HepG2 (cell line): ENCODE measurements around the gene PXK. TPM values are rescaled to one million over a fixed set of nuclear protein-coding genes. Genes with fewer than 3 reads are reported as not detected.

ENCODE experiments used
- CREM ChIP-seq, 2 experiments: sonication (generic) in 1 of 2; formaldehyde crosslinking in 1 of 2; IDR thresholded peaks; 2 replicates each; pipeline versions ENCODE4 v1.4.0 to v1.6.1; 2016 to 2020; ENCODE audit warnings: antibody characterized with exemption in 1 of 2, mild to moderate bottlenecking in 1 of 2, missing genetic modification reagents in 1 of 2
- FOSL2 ChIP-seq: sonication (generic); formaldehyde crosslinking; IDR thresholded peaks from 2 replicates; pipeline ENCODE4 v1.4.0; 2020; ENCODE audit warnings: missing genetic modification reagents
- FOXA3 ChIP-seq: IDR thresholded peaks from 2 replicates; pipeline ENCODE4 v1.6.1; 2016; ENCODE audit warnings: missing genetic modification reagents, missing compliant biosample characterization
- FOXK1 ChIP-seq: sonication (generic); formaldehyde crosslinking; IDR thresholded peaks from 2 replicates; pipeline ENCODE4 v1.4.0; 2020; ENCODE audit warnings: low read depth, missing genetic modification reagents, borderline replicate concordance
- IKZF4 ChIP-seq: sonication (generic); formaldehyde crosslinking; IDR thresholded peaks from 2 replicates; pipeline ENCODE4 v1.5.1; 2020; ENCODE audit warnings: borderline replicate concordance, mild to moderate bottlenecking, low read depth, missing genetic modification reagents; ENCODE audit errors: not compliant biosample characterization
- MIER3 ChIP-seq: IDR thresholded peaks from 2 replicates; pipeline ENCODE4 v1.6.1; 2016; ENCODE audit warnings: missing compliant biosample characterization, borderline replicate concordance
- MTF1 ChIP-seq: sonication (generic); formaldehyde crosslinking; IDR thresholded peaks from 2 replicates; pipeline ENCODE4 v1.5.0; 2020; ENCODE audit warnings: missing genetic modification reagents
- PBX2 ChIP-seq: IDR thresholded peaks from 2 replicates; pipeline ENCODE4 v1.6.1; 2016; ENCODE audit warnings: control low read depth
- PRMT3 ChIP-seq: sonication (generic); formaldehyde crosslinking; IDR thresholded peaks from 2 replicates; pipeline ENCODE4 v1.8.1; 2022; ENCODE audit warnings: low read depth, mild to moderate bottlenecking, moderate library complexity, missing genetic modification reagents, borderline replicate concordance
- RCOR2 ChIP-seq: IDR thresholded peaks from 2 replicates; pipeline ENCODE4 v1.6.1; 2016; ENCODE audit warnings: missing biosample characterization, missing genetic modification reagents
- SOX13 ChIP-seq, 3 experiments: fragments of 450-650 bp in 1 of 3; sonication (generic) in 1 of 3; formaldehyde crosslinking in 1 of 3; IDR thresholded peaks in 2 of 3; conservative IDR thresholded peaks in 1 of 3; 2 replicates each; pipeline versions ENCODE4 v1.5.0 to v1.6.1; 2016 to 2020; ENCODE audit warnings: antibody characterized with exemption in 1 of 3, mild to moderate bottlenecking in 1 of 3, missing compliant biosample characterization in 1 of 3, missing genetic modification reagents in 1 of 3, moderate library complexity in 1 of 3
- STAT5B ChIP-seq: sonication (generic); formaldehyde crosslinking; IDR thresholded peaks from 2 replicates; pipeline ENCODE4 v1.4.0; 2020; ENCODE audit warnings: missing genetic modification reagents
- TMF1 ChIP-seq: sonication (generic); formaldehyde crosslinking; IDR thresholded peaks from 2 replicates; pipeline ENCODE4 v1.8.1; 2022; ENCODE audit warnings: low read depth, missing genetic modification reagents
- TSC22D2 ChIP-seq: sonication (generic); formaldehyde crosslinking; IDR thresholded peaks from 2 replicates; pipeline ENCODE4 v1.5.1; 2020; ENCODE audit warnings: missing genetic modification reagents, mild to moderate bottlenecking, borderline replicate concordance
- ZNF20 ChIP-seq: sonication (generic); formaldehyde crosslinking; IDR thresholded peaks from 2 replicates; pipeline ENCODE4 v1.4.0; 2020; ENCODE audit warnings: mild to moderate bottlenecking, moderate library complexity, missing genetic modification reagents
- ZNF331 ChIP-seq: sonication (generic); formaldehyde crosslinking; IDR thresholded peaks from 2 replicates; pipeline ENCODE4 v1.4.0; 2020; ENCODE audit warnings: missing genetic modification reagents
- ZNF337 ChIP-seq: sonication (generic); formaldehyde crosslinking; IDR thresholded peaks from 2 replicates; pipeline ENCODE4 v1.5.1; 2020; ENCODE audit warnings: missing genetic modification reagents, low read depth, mild to moderate bottlenecking, borderline replicate concordance
- ZNF781 ChIP-seq: sonication (generic); formaldehyde crosslinking; IDR thresholded peaks from 2 replicates; pipeline ENCODE4 v1.5.1; 2020; ENCODE audit warnings: borderline replicate concordance, mild to moderate bottlenecking, missing genetic modification reagents; ENCODE audit errors: not compliant biosample characterization
- ZNF839 ChIP-seq: sonication (generic); formaldehyde crosslinking; IDR thresholded peaks from 2 replicates; pipeline ENCODE4 v1.4.0; 2020; ENCODE audit warnings: missing genetic modification reagents, mild to moderate bottlenecking, borderline replicate concordance
- polyA plus RNA-seq, 8 experiments: library from polyadenylated mRNA; depleted of rRNA in 3 of 8; stranded (reverse) in 7 of 8; unstranded in 1 of 8; fragments of >200 nt; fragmentation: Illumina TruSeq in 4 of 8; extraction: Trizol in 4 of 8; gene quantifications; 2 replicates each; pipeline versions ENCODE4 v1.2.1 to v1.2.3, GENCODE V29; 2011 to 2016; ENCODE audit warnings: low read depth in 4 of 8, missing spikeins in 1 of 8, mixed read lengths in 1 of 8; ENCODE audit not compliant: insufficient read depth in 1 of 8
- total RNA-seq, 5 experiments: library from RNA; depleted of rRNA; stranded (reverse); fragments of >200 nt; fragmentation: Illumina TruSeq; extraction: Trizol; gene quantifications; 2 replicates each; pipeline ENCODE4 v1.2.3, GENCODE V29; 2016; ENCODE audit warnings: low read depth in 1 of 5
- TF ChIP-seq, protein P1 (sequence below): sonication (generic); formaldehyde crosslinking; IDR thresholded peaks from 2 replicates; pipeline ENCODE4 v1.5.1; 2020; ENCODE audit warnings: missing genetic modification reagents, mild to moderate bottlenecking, borderline replicate concordance
- TF ChIP-seq, protein P2 (sequence below): sonication (generic); formaldehyde crosslinking; IDR thresholded peaks from 2 replicates; pipeline ENCODE4 v1.4.0; 2020; ENCODE audit warnings: missing genetic modification reagents

Gene PXK
- total and polyA plus RNA-seq, 2 of the 13 experiments (the other 11 are each of a cell fraction or from before 2014, with no cell fraction given): 6.4 to 18.6 TPM

DNA sequence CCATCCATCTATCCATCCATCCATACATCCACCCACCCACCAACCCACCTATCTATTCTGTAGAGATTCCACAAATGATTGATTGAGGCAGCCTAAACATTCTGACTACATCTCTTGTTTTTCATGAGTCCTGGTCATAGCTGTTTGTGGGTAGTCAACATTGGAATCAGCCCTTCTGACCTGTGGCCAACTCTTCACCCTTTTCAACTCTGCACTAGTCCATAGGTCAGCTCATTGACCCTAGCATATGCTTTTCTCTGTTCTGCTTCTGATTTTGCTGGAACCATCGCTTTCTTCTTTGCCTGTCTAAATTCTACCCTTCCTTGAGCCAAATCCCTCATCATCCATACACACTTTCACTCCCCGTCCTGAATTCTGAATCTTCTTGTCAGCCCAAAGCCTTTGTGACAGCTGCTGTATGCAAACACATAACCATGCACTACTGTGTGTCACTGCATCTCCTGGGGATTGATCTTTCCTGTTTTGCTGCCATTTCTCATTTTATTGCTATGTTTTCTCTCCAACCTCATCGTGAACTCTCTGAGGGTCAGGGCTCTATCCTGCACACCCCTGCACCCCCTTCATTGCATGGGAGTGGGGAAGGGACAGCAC lies 142.4 kb downstream of the PXK start (continued):
- TF ChIP-seq ZNF781 (CRISPR knock-in tag): no peak
- TF ChIP-seq ZNF331 (CRISPR knock-in tag): 0 out of 2 replicates have a peak, but pooled peaks have one; percentile 24
- 0 out of 2 replicates have a peak, but pooled peaks have one; percentile 5 for TF ChIP-seq FOSL2 (CRISPR knock-in tag)
- TF ChIP-seq TMF1 (CRISPR knock-in tag): no peak
- TF ChIP-seq, protein P1, sequence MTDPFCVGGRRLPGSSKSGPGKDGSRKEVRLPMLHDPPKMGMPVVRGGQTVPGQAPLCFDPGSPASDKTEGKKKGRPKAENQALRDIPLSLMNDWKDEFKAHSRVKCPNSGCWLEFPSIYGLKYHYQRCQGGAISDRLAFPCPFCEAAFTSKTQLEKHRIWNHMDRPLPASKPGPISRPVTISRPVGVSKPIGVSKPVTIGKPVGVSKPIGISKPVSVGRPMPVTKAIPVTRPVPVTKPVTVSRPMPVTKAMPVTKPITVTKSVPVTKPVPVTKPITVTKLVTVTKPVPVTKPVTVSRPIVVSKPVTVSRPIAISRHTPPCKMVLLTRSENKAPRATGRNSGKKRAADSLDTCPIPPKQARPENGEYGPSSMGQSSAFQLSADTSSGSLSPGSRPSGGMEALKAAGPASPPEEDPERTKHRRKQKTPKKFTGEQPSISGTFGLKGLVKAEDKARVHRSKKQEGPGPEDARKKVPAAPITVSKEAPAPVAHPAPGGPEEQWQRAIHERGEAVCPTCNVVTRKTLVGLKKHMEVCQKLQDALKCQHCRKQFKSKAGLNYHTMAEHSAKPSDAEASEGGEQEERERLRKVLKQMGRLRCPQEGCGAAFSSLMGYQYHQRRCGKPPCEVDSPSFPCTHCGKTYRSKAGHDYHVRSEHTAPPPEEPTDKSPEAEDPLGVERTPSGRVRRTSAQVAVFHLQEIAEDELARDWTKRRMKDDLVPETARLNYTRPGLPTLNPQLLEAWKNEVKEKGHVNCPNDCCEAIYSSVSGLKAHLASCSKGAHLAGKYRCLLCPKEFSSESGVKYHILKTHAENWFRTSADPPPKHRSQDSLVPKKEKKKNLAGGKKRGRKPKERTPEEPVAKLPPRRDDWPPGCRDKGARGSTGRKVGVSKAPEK: no peak
- 0 out of 2 replicates have a peak, but pooled peaks have one; percentile 38 for TF ChIP-seq PBX2 (CRISPR knock-in tag)
- TF ChIP-seq FOXK1 (CRISPR knock-in tag): peak; percentile 41; the same call in 1 of the 2 replicates
- peak; percentile 37; the same call in 1 of the 2 replicates for TF ChIP-seq CREM (IDR thresholded peaks at IDR 0.05)
- TF ChIP-seq CREM (CRISPR knock-in tag; IDR thresholded peaks at IDR 0.05): no peak
- TF ChIP-seq MTF1 (CRISPR knock-in tag): no peak
- peak; percentile 60; the same call in 1 of the 2 replicates for TF ChIP-seq RCOR2 (CRISPR knock-in tag)
- no peak for TF ChIP-seq PRMT3
- TF ChIP-seq MIER3 (CRISPR knock-in tag): no peak
- no peak for TF ChIP-seq STAT5B
- TF ChIP-seq SOX13 (IDR thresholded peaks at IDR 0.05): no peak
- no peak; a peak in 1 of 4 replicates for TF ChIP-seq SOX13 (CRISPR knock-in tag; conservative IDR thresholded peaks at IDR 0.05 in 1 of 2, IDR thresholded peaks at IDR 0.05 in 1 of 2)
- peak; percentile 54; the same call in 1 of the 2 replicates for TF ChIP-seq ZNF337 (CRISPR knock-in tag)
- TF ChIP-seq IKZF4 (CRISPR knock-in tag): no peak
- TF ChIP-seq, protein P2, sequence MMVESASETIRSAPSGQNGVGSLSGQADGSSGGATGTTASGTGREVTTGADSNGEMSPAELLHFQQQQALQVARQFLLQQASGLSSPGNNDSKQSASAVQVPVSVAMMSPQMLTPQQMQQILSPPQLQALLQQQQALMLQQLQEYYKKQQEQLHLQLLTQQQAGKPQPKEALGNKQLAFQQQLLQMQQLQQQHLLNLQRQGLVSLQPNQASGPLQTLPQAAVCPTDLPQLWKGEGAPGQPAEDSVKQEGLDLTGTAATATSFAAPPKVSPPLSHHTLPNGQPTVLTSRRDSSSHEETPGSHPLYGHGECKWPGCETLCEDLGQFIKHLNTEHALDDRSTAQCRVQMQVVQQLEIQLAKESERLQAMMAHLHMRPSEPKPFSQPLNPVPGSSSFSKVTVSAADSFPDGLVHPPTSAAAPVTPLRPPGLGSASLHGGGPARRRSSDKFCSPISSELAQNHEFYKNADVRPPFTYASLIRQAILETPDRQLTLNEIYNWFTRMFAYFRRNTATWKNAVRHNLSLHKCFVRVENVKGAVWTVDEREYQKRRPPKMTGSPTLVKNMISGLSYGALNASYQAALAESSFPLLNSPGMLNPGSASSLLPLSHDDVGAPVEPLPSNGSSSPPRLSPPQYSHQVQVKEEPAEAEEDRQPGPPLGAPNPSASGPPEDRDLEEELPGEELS (CRISPR knock-in tag): 0 out of 2 replicates have a peak, but pooled peaks have one; percentile 21
- TF ChIP-seq TSC22D2 (CRISPR knock-in tag): no peak
- peak; percentile 64 for TF ChIP-seq FOXA3
- TF ChIP-seq ZNF20: no peak
- TF ChIP-seq ZNF839 (CRISPR knock-in tag): no peak
